IMR-90 (cell line): ENCODE measurements around the gene DDX60. TPM values are rescaled to one million over a fixed set of nuclear protein-coding genes. Genes with fewer than 3 reads are reported as not detected.

Source experiments
- ATAC-seq: fragments of 200-7000 bp; cut with Tn5 transposase; 2 replicates; pipeline ENCODE4 v1.9.1; 2020; ENCODE audit warnings: low read depth, mild to moderate bottlenecking, moderate library complexity
- BruUV-seq: library from RNA; stranded (reverse); fragments of 400-500 nt; replicated peaks from 2 replicates; lab custom pipeline; 2021; lab: Mats Ljungman, UMichigan
- CTCF ChIA-PET: fragments of 300-600 bp; formaldehyde crosslinking; extraction: SDS; loops from one replicate; lab custom pipeline; 2021; ENCODE audit warnings: antibody characterized with exemption; lab: Yijun Ruan, JAX
- POLR2A ChIA-PET: fragments of 300-600 bp; sonication (Branson Sonifier 250); formaldehyde crosslinking; loops from one replicate; lab custom pipeline; 2022; ENCODE audit warnings: antibody characterized with exemption; ENCODE audit not compliant: unreplicated experiment; lab: Charles Lee
- DNase-seq: peaks from one replicate; pipeline ENCODE4 v3.0.0; 2013
- H2AFZ ChIP-seq: replicated peaks from 2 replicates; pipeline ENCODE3; 2013; ENCODE audit warnings: low read length, mild to moderate bottlenecking; ENCODE audit not compliant: poor library complexity
- H2AK5ac ChIP-seq: 2 replicates; pipeline ENCODE4 v1.6.1; 2013; ENCODE audit warnings: low read depth, low read length, inconsistent platforms
- H2AK9ac ChIP-seq: replicated peaks from 2 replicates; pipeline ENCODE3; 2013; ENCODE audit warnings: mild to moderate bottlenecking, low read depth, low read length, moderate library complexity; ENCODE audit not compliant: poor library complexity
- H2BK120ac ChIP-seq: 2 replicates; pipeline ENCODE4 v1.6.1; 2013; ENCODE audit warnings: low read depth, low read length, inconsistent platforms
- H2BK15ac ChIP-seq: 3 replicates; pipeline ENCODE4 v1.6.1; 2013; ENCODE audit warnings: low read depth, low read length, inconsistent platforms
- H2BK20ac ChIP-seq: 2 replicates; pipeline ENCODE4 v1.6.1; 2013; ENCODE audit warnings: low read depth, mild to moderate bottlenecking, inconsistent platforms, low read length, moderate library complexity
- H2BK5ac ChIP-seq: 2 replicates; pipeline ENCODE4 v1.6.1; 2013; ENCODE audit warnings: mild to moderate bottlenecking, low read depth, low read length, inconsistent platforms; ENCODE audit not compliant: poor library complexity, severe bottlenecking
- H3K14ac ChIP-seq: replicated peaks from 2 replicates; pipeline ENCODE4 v1.6.1; 2013; ENCODE audit warnings: low read depth, low read length, inconsistent platforms
- H3K18ac ChIP-seq: 2 replicates; pipeline ENCODE4 v1.6.1; 2013; ENCODE audit warnings: low read depth, low read length, control low read depth
- H3K23ac ChIP-seq: 2 replicates; pipeline ENCODE4 v1.6.1; 2013; ENCODE audit warnings: low read depth, low read length, inconsistent platforms
- H3K27ac ChIP-seq: 2 replicates; pipeline ENCODE4 v1.5.1; 2013; ENCODE audit warnings: mild to moderate bottlenecking, control low read depth, low read length; ENCODE audit not compliant: insufficient read depth
- H3K27me3 ChIP-seq: 2 replicates; pipeline ENCODE4 v1.6.1; 2013; ENCODE audit warnings: low read length; ENCODE audit not compliant: control insufficient read depth, insufficient read depth
- H3K36me3 ChIP-seq: 2 replicates; pipeline ENCODE4 v1.6.1; 2013; ENCODE audit warnings: low read length, mixed read lengths; ENCODE audit not compliant: control insufficient read depth, insufficient read depth
- H3K4ac ChIP-seq: 2 replicates; pipeline ENCODE4 v1.6.1; 2013; ENCODE audit warnings: low read depth, low read length, inconsistent platforms
- H3K4me1 ChIP-seq: 2 replicates; pipeline ENCODE4 v1.6.1; 2013; ENCODE audit warnings: low read length, mixed read lengths; ENCODE audit not compliant: control insufficient read depth, insufficient read depth
- H3K4me2 ChIP-seq: 2 replicates; pipeline ENCODE4 v1.6.1; 2013; ENCODE audit warnings: low read depth, mild to moderate bottlenecking, control low read depth, low read length, moderate library complexity
- H3K4me3 ChIP-seq: 2 replicates; pipeline ENCODE4 v1.5.1; 2013; ENCODE audit warnings: low read depth, mild to moderate bottlenecking, control low read depth, low read length, moderate library complexity; ENCODE audit not compliant: insufficient read depth
- H3K56ac ChIP-seq: 2 replicates; pipeline ENCODE4 v1.6.1; 2013; ENCODE audit warnings: low read length, inconsistent platforms; ENCODE audit not compliant: insufficient read depth; ENCODE audit errors: extremely low read depth
- H3K79me1 ChIP-seq, 2 experiments: 2 replicates each; pipeline ENCODE4 v1.6.1; 2013; ENCODE audit warnings: low read length in 2 of 2, inconsistent platforms in 1 of 2, low read depth in 1 of 2
- H3K9ac ChIP-seq: 2 replicates; pipeline ENCODE4 v1.6.1; 2013; ENCODE audit warnings: low read depth, low read length, control low read depth
- H3K9me1 ChIP-seq: 2 replicates; pipeline ENCODE4 v1.6.1; 2013; ENCODE audit warnings: low read length, inconsistent platforms; ENCODE audit not compliant: insufficient read depth
- H3K9me3 ChIP-seq: 2 replicates; pipeline ENCODE4 v1.6.1; 2013; ENCODE audit warnings: low read length; ENCODE audit not compliant: control insufficient read depth, insufficient read depth
- H4K20me1 ChIP-seq: 2 replicates; pipeline ENCODE4 v1.6.1; 2013; ENCODE audit warnings: low read length, inconsistent platforms; ENCODE audit not compliant: insufficient read depth
- H4K5ac ChIP-seq: 2 replicates; pipeline ENCODE4 v1.6.1; 2013; ENCODE audit warnings: mild to moderate bottlenecking, low read depth, low read length, control low read depth
- H4K8ac ChIP-seq, 2 experiments: 2 replicates each; pipeline ENCODE4 v1.6.1; 2013; ENCODE audit warnings: low read depth in 2 of 2, low read length in 2 of 2, control low read depth in 1 of 2, inconsistent platforms in 1 of 2
- H4K91ac ChIP-seq: 2 replicates; pipeline ENCODE4 v1.6.1; 2013; ENCODE audit warnings: low read depth, low read length, inconsistent platforms; ENCODE audit not compliant: insufficient read depth
- BHLHE40 ChIP-seq: fragments of 150-350 bp; IDR thresholded peaks from 2 replicates; pipeline ENCODE4 v1.6.1; 2016; ENCODE audit warnings: mild to moderate bottlenecking, low read depth, low read length
- CEBPB ChIP-seq: IDR thresholded peaks from 2 replicates; pipeline ENCODE4 v1.6.1; 2012; ENCODE audit warnings: low read depth, low read length, improper control_type of control experiment
- CHD1 ChIP-seq: IDR thresholded peaks from 2 replicates; pipeline ENCODE4 v1.6.1; 2012; ENCODE audit warnings: low read depth, low read length, improper control_type of control experiment
- FOS ChIP-seq: fragments of 150-350 bp; IDR thresholded peaks from 2 replicates; pipeline ENCODE4 v1.6.1; 2016; ENCODE audit warnings: low read depth, low read length
- MAFK ChIP-seq: IDR thresholded peaks from 2 replicates; pipeline ENCODE4 v1.6.1; 2012; ENCODE audit warnings: low read depth, low read length, improper control_type of control experiment
- MAZ ChIP-seq: IDR thresholded peaks from 2 replicates; pipeline ENCODE4 v1.6.1; 2012; ENCODE audit warnings: low read depth, mild to moderate bottlenecking, low read length, improper control_type of control experiment, moderate library complexity, borderline replicate concordance
- MXI1 ChIP-seq: IDR thresholded peaks from 2 replicates; pipeline ENCODE4 v1.6.1; 2012; ENCODE audit warnings: low read depth, mild to moderate bottlenecking, low read length, moderate library complexity, borderline replicate concordance
- NFE2L2 ChIP-seq: fragments of 150-350 bp; IDR thresholded peaks from 2 replicates; pipeline ENCODE4 v1.6.1; 2016; ENCODE audit warnings: low read depth, mild to moderate bottlenecking, low read length
- POLR2A ChIP-seq: IDR thresholded peaks from 2 replicates; pipeline ENCODE4 v1.6.1; 2012; ENCODE audit warnings: mild to moderate bottlenecking, low read depth, low read length
- RAD21 ChIP-seq: IDR thresholded peaks from 2 replicates; pipeline ENCODE4 v1.6.1; 2012; ENCODE audit warnings: low read length, improper control_type of control experiment
- RCOR1 ChIP-seq: IDR thresholded peaks from 2 replicates; pipeline ENCODE4 v1.6.1; 2012; ENCODE audit warnings: mild to moderate bottlenecking, low read length, improper control_type of control experiment; ENCODE audit not compliant: insufficient replicate concordance
- RFX5 ChIP-seq: IDR thresholded peaks from 2 replicates; pipeline ENCODE4 v1.8.0; 2012; ENCODE audit warnings: low read depth, mild to moderate bottlenecking, low read length, moderate library complexity
- SMC3 ChIP-seq: fragments of 150-350 bp; IDR thresholded peaks from 2 replicates; pipeline ENCODE4 v1.6.1; 2016; ENCODE audit warnings: low read depth, mild to moderate bottlenecking, antibody characterized with exemption, low read length, moderate library complexity
- WGBS, 2 experiments: methylation state at CpG; one replicate each; pipeline versions ENCODE4 v1.1.5 to v1.1.7; 2013; ENCODE audit warnings: missing lambda C conversion rate in 2 of 2; ENCODE audit not compliant: insufficient read length in 1 of 2; ENCODE audit errors: extremely low coverage in 2 of 2; 5-methylcytosine and 5-hydroxymethylcytosine counted together
- dilution Hi-C: fragments of 300-500 bp; cut with HindIII; formaldehyde crosslinking; loops from one replicate; pipeline ENCODE4 v1.14.3; 2018; ENCODE audit warnings: low sequenced_read_pairs; ENCODE audit not compliant: unreplicated experiment
- in situ Hi-C: fragments of 300-500 bp; cut with MboI; formaldehyde crosslinking; loops from 3 replicates; pipeline ENCODE4 v1.14.3; 2019; ENCODE audit warnings: low sequenced_read_pairs, inconsistent platforms, mixed read lengths
- intact Hi-C: fragments of 100-400 bp; cut with micrococcal nuclease; formaldehyde crosslinking; loops from 2 replicates; pipeline ENCODE4 v1.10.0; 2022
- polyA plus RNA-seq, 3 experiments: library from polyadenylated mRNA; depleted of rRNA; stranded (reverse); fragments of >200 nt; gene quantifications; 2 replicates each; pipeline ENCODE4 v1.2.3, GENCODE V29; 2012; ENCODE audit warnings: low replicate concordance in 1 of 3
- total RNA-seq: library from RNA; depleted of rRNA; stranded (reverse); fragments of >200 nt; gene quantifications from 2 replicates; pipeline ENCODE4 v1.2.3, GENCODE V29; 2012
- TF ChIP-seq, protein P1 (sequence below): fragments of 150-350 bp; IDR thresholded peaks from 2 replicates; pipeline ENCODE4 v1.6.1; 2017; ENCODE audit warnings: mild to moderate bottlenecking, antibody characterized with exemption, low read length, low read depth
- TF ChIP-seq, protein P2 (sequence below): fragments of 150-350 bp; IDR thresholded peaks from 2 replicates; pipeline ENCODE4 v1.6.1; 2016; ENCODE audit warnings: low read depth, mild to moderate bottlenecking, low read length, moderate library complexity, borderline replicate concordance
- TF ChIP-seq, protein P3 (sequence below): conservative IDR thresholded peaks from 2 replicates; pipeline ENCODE4 v1.5.1; 2012; ENCODE audit warnings: mild to moderate bottlenecking, low read depth, low read length, improper control_type of control experiment

Gene DDX60
- total and polyA plus RNA-seq, 2 of the 4 experiments (the other 2 are of a cell fraction) = 3.1 to 6.6 TPM

GRCh38 chr4:168257768-168258167 lies 60.8 kb downstream of the DDX60 start:
- no peak overlapping the region for H2BK20ac ChIP-seq
- H3K9ac ChIP-seq = no peak overlapping the region
- intact Hi-C loops = no loop called here
- H3K9me3 ChIP-seq = no peaks in the 10 kb centered on the region
- POLR2A ChIA-PET = no interaction called here
- no peaks in the 10 kb centered on the region for H3K4me1 ChIP-seq
- H2BK5ac ChIP-seq = no peak overlapping the region
- no peaks in the 10 kb centered on the region; the same call in 1 of the 2 replicates for H3K9me1 ChIP-seq
- H4K8ac ChIP-seq = no peak overlapping the region
- BruUV-seq = no TSS peak
- no peaks in the 10 kb centered on the region for H3K27me3 ChIP-seq
- H2BK120ac ChIP-seq = no peak overlapping the region
- H3K36me3 ChIP-seq = peaks cover 4% of the 10 kb centered on the region; the same call in 1 of the 2 replicates
- H2BK15ac ChIP-seq = no peak overlapping the region
- H4K5ac ChIP-seq = no peak overlapping the region
- no peak overlapping the region for H3K4ac ChIP-seq
- H3K23ac ChIP-seq = no peak overlapping the region
- CTCF ChIA-PET = no interaction called here
- H3K27ac ChIP-seq = no peak overlapping the region
- DNase-seq (no peak), ATAC-seq (no peak)
- H4K20me1 ChIP-seq = no peaks in the 10 kb centered on the region
- no CpG with 5 or more reads among the region's 4 CpGs for WGBS, 2 experiments
- in situ Hi-C loops = no loop called here
- TF ChIP-seq RFX5 (no peak), CHD1 (no peak), FOS (no peak), RCOR1 (no peak), SMC3 (no peak), CEBPB (no peak), MXI1 (no peak), MAFK (no peak), POLR2A (no peak), RAD21 (no peak), BHLHE40 (no peak), MAZ (no peak), NFE2L2 (no peak)
- TF ChIP-seq, protein P1, sequence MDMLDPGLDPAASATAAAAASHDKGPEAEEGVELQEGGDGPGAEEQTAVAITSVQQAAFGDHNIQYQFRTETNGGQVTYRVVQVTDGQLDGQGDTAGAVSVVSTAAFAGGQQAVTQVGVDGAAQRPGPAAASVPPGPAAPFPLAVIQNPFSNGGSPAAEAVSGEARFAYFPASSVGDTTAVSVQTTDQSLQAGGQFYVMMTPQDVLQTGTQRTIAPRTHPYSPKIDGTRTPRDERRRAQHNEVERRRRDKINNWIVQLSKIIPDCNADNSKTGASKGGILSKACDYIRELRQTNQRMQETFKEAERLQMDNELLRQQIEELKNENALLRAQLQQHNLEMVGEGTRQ = no peak
- TF ChIP-seq, protein P2, sequence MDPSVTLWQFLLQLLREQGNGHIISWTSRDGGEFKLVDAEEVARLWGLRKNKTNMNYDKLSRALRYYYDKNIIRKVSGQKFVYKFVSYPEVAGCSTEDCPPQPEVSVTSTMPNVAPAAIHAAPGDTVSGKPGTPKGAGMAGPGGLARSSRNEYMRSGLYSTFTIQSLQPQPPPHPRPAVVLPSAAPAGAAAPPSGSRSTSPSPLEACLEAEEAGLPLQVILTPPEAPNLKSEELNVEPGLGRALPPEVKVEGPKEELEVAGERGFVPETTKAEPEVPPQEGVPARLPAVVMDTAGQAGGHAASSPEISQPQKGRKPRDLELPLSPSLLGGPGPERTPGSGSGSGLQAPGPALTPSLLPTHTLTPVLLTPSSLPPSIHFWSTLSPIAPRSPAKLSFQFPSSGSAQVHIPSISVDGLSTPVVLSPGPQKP = no peak
- TF ChIP-seq, protein P3, sequence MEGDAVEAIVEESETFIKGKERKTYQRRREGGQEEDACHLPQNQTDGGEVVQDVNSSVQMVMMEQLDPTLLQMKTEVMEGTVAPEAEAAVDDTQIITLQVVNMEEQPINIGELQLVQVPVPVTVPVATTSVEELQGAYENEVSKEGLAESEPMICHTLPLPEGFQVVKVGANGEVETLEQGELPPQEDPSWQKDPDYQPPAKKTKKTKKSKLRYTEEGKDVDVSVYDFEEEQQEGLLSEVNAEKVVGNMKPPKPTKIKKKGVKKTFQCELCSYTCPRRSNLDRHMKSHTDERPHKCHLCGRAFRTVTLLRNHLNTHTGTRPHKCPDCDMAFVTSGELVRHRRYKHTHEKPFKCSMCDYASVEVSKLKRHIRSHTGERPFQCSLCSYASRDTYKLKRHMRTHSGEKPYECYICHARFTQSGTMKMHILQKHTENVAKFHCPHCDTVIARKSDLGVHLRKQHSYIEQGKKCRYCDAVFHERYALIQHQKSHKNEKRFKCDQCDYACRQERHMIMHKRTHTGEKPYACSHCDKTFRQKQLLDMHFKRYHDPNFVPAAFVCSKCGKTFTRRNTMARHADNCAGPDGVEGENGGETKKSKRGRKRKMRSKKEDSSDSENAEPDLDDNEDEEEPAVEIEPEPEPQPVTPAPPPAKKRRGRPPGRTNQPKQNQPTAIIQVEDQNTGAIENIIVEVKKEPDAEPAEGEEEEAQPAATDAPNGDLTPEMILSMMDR = no peak
- H2AK5ac ChIP-seq = no peak overlapping the region
- H3K79me1 ChIP-seq = no peaks in the 10 kb centered on the region
- no peak overlapping the region for H3K18ac ChIP-seq
- no peak overlapping the region for H3K4me3 ChIP-seq
- no peak overlapping the region for H4K91ac ChIP-seq
- H3K56ac ChIP-seq = no peak overlapping the region
- H3K14ac ChIP-seq = no peak overlapping the region
- H2AK9ac ChIP-seq = no peak overlapping the region
- no peak overlapping the region for H2AFZ ChIP-seq
- no peak overlapping the region for H3K4me2 ChIP-seq
- dilution Hi-C loops = no loop called here
